Tibial nerve (tissue), 4 donors: ENCODE measurements around the gene SYTL3. TPM values are rescaled to one million over a fixed set of nuclear protein-coding genes. Genes with fewer than 3 reads are reported as not detected.
A peak's percentile ranks its signal among the peaks of the same experiment; 100 is the strongest.

ENCODE experiments used
- DNase-seq, 2 donors: peaks; one replicate each; pipeline ENCODE4 v3.0.0-alpha.2; 2019; ENCODE audit warnings: low spot score in 2 of 2
- H3K27ac ChIP-seq, 4 donors: fragments of 200-600 bp; sonication (generic) in 3 of 4; one replicate each; pipeline ENCODE4 v1.5.1; 2017 to 2019; ENCODE audit warnings: mild to moderate bottlenecking in 1 of 4
- H3K27me3 ChIP-seq, 2 donors: fragments of 200-600 bp; sonication (generic) in 1 of 2; one replicate each; pipeline versions ENCODE4 v1.5.1 to v1.6.0; 2017 to 2019
- H3K36me3 ChIP-seq, 3 donors: fragments of 200-600 bp; sonication (generic); one replicate each; pipeline ENCODE4 v1.5.1; 2018 to 2019
- H3K4me1 ChIP-seq, 4 donors: fragments of 200-600 bp; sonication (generic) in 3 of 4; one replicate each; pipeline ENCODE4 v1.5.1; 2017 to 2019
- H3K4me3 ChIP-seq, 4 donors: fragments of 200-600 bp; sonication (generic) in 3 of 4; one replicate each; pipeline ENCODE4 v1.5.1; 2017 to 2019; ENCODE audit warnings: mild to moderate bottlenecking in 1 of 4, moderate library complexity in 1 of 4
- H3K9me3 ChIP-seq, 4 donors: fragments of 200-600 bp; sonication (generic) in 3 of 4; one replicate each; pipeline ENCODE4 v1.5.1; 2017 to 2019
- CTCF ChIP-seq, 5 experiments: fragments of 200-600 bp in 3 of 5; fragments of 450-650 bp in 2 of 5; sonication (generic) in 3 of 5; IDR thresholded peaks; one replicate each; pipeline ENCODE4 v1.5.1; 2016 to 2019; ENCODE audit warnings: antibody characterized with exemption in 5 of 5, mild to moderate bottlenecking in 3 of 5, moderate library complexity in 2 of 5
- EP300 ChIP-seq, 2 donors: sonication (generic); formaldehyde crosslinking; IDR thresholded peaks; one replicate each; pipeline ENCODE4 v1.6.1; 2017; ENCODE audit warnings: antibody characterized with exemption in 2 of 2, mild to moderate bottlenecking in 1 of 2
- POLR2A ChIP-seq, 2 donors: fragments of 450-650 bp; IDR thresholded peaks; one replicate each; pipeline ENCODE4 v1.6.1; 2017; ENCODE audit warnings: antibody characterized with exemption in 2 of 2, mild to moderate bottlenecking in 2 of 2, moderate library complexity in 2 of 2
- WGBS, 2 donors: methylation state at CpG; one replicate each; pipeline ENCODE4 v1.1.5; 2018; 5-methylcytosine and 5-hydroxymethylcytosine counted together
- total RNA-seq, 4 donors: library from RNA; depleted of rRNA; stranded (reverse); fragments of >200 nt; gene quantifications; one replicate each; pipeline ENCODE4 v1.1.0, GENCODE V29; 2016

Gene SYTL3
- total RNA-seq, 4 donors from 2014 or later, result 1.3 to 6.7 (median 3.6) TPM

GRCh38 chr6:158662607-158662953 lies 12.7 kb downstream of the SYTL3 start:
- DNase-seq, result no peak
- H3K4me1 ChIP-seq, result peaks cover 0 to 14% (median 0%) of the 10 kb centered on the region in 4 donors
- H3K9me3 ChIP-seq, result no peaks in the 10 kb centered on the region
- H3K27ac ChIP-seq, result no peak overlapping the region
- H3K36me3 ChIP-seq, result no peaks in the 10 kb centered on the region
- peaks cover 0 to 15% of the 10 kb centered on the region in 2 donors for H3K27me3 ChIP-seq
- 69 to 70% methylated on average over 3 of the region's 3 CpGs for WGBS, 2 donors
- TF ChIP-seq CTCF (IDR thresholded peaks at IDR 0.05) (no peak), EP300 (IDR thresholded peaks at IDR 0.05) (no peak), POLR2A (IDR thresholded peaks at IDR 0.05) (no peak)
- H3K4me3 ChIP-seq, result no peak overlapping the region

GRCh38 chr6:158662954-158663624 lies 13.2 kb downstream of the SYTL3 start:
- no peak for DNase-seq
- Histone ChIP-seq H3K4me1 (peaks cover 0 to 14% (median 0%) of the 10 kb centered on the region in 4 donors), H3K9me3 (no peaks in the 10 kb centered on the region), H3K27ac (no peak overlapping the region), H3K4me3 (peak overlapping the region in 1 of 4 donors; percentile 8), H3K36me3 (no peaks in the 10 kb centered on the region), H3K27me3 (peaks cover 0 to 15% of the 10 kb centered on the region in 2 donors)
- TF ChIP-seq POLR2A (IDR thresholded peaks at IDR 0.05) (no peak), EP300 (IDR thresholded peaks at IDR 0.05) (peak in 1 of 2 donors; percentile 10)
- WGBS, 2 donors, result 46 to 47% methylated on average over 27 of the region's 27 CpGs

GRCh38 chr6:158663625-158664165 lies 13.8 kb downstream of the SYTL3 start:
- 56% methylated on average over 11 of the region's 11 CpGs for WGBS, 2 donors
- H3K36me3 ChIP-seq, result no peaks in the 10 kb centered on the region
- H3K27me3 ChIP-seq, result peaks cover 0 to 15% of the 10 kb centered on the region in 2 donors
- peak overlapping the region in 1 of 4 donors; percentile 8 for H3K4me3 ChIP-seq
- no peak for TF ChIP-seq EP300 (IDR thresholded peaks at IDR 0.05)
- no peak for TF ChIP-seq POLR2A (IDR thresholded peaks at IDR 0.05)
- no peak for TF ChIP-seq CTCF (IDR thresholded peaks at IDR 0.05)
- no peaks in the 10 kb centered on the region for H3K9me3 ChIP-seq
- peaks cover 0 to 15% (median 0%) of the 10 kb centered on the region in 4 donors for H3K4me1 ChIP-seq
- DNase-seq, result no peak
- H3K27ac ChIP-seq, result no peak overlapping the region

- H3K36me3 ChIP-seq, result no peaks in the 10 kb centered on the region
- H3K9me3 ChIP-seq, result no peaks in the 10 kb centered on the region
- WGBS, 2 donors, result 93 to 96% methylated on average over 18 of the region's 18 CpGs
- H3K4me1 ChIP-seq, result peaks cover 0 to 14% (median 0%) of the 10 kb centered on the region in 4 donors
- no peak for DNase-seq
- TF ChIP-seq POLR2A (IDR thresholded peaks at IDR 0.05), result no peak
- TF ChIP-seq EP300 (IDR thresholded peaks at IDR 0.05), result no peak
- no peak for TF ChIP-seq CTCF (IDR thresholded peaks at IDR 0.05)
- no peak overlapping the region for H3K4me3 ChIP-seq
- no peak overlapping the region for H3K27ac ChIP-seq
- peaks cover 0 to 15% of the 10 kb centered on the region in 2 donors for H3K27me3 ChIP-seq
Measured at GRCh38 chr6:158665332-158665731, 15.5 kb downstream of the SYTL3 start.

GRCh38 chr6:158666628-158667359 lies 16.9 kb downstream of the SYTL3 start:
- WGBS, 2 donors, result 73 to 75% methylated on average over 14 of the region's 14 CpGs
- Histone ChIP-seq H3K4me3 (no peak overlapping the region), H3K27me3 (peaks cover 0 to 15% of the 10 kb centered on the region in 2 donors), H3K9me3 (no peaks in the 10 kb centered on the region), H3K4me1 (peaks cover 0 to 14% (median 0%) of the 10 kb centered on the region in 4 donors), H3K27ac (peak overlapping the region in 1 of 4 donors; percentile 45), H3K36me3 (no peaks in the 10 kb centered on the region)
- TF ChIP-seq POLR2A (IDR thresholded peaks at IDR 0.05), result no peak
- TF ChIP-seq EP300 (IDR thresholded peaks at IDR 0.05), result peak; percentile 36 to 83
- TF ChIP-seq CTCF (IDR thresholded peaks at IDR 0.05), result no peak
- peak in 1 of 2 donors; percentile 38 for DNase-seq
